SJSA1 (cell line): ENCODE data around the gene NPIPA3. TPM values are rescaled to one million over a fixed set of nuclear protein-coding genes. Genes with fewer than 3 reads are reported as not detected.
"Not testable (repeated sequence)": the region's sequence is repeated elsewhere in the genome, so short reads cannot be mapped to it uniquely, and the experiment has no call there.

ENCODE experiments used
- DNase-seq, 2 experiments: peaks; one replicate each; pipeline ENCODE4 v3.0.0-alpha.2; 2015 to 2020; ENCODE audit warnings: low spot score in 2 of 2, low read depth in 1 of 2
- H3K27ac ChIP-seq: fragments of 250-450 bp; sonication (Bioruptor Pico); 2 replicates; pipeline ENCODE4 v1.5.1; 2020; ENCODE audit warnings: mild to moderate bottlenecking, moderate library complexity
- H3K27me3 ChIP-seq: fragments of 250-450 bp; sonication (Bioruptor Pico); replicated peaks from 2 replicates; pipeline ENCODE4 v1.5.1; 2020; ENCODE audit warnings: mild to moderate bottlenecking, moderate library complexity
- H3K36me3 ChIP-seq: fragments of 250-450 bp; sonication (Bioruptor Pico); 2 replicates; pipeline ENCODE4 v1.5.1; 2020; ENCODE audit warnings: mild to moderate bottlenecking
- H3K4me1 ChIP-seq: fragments of 250-450 bp; sonication (Bioruptor Pico); replicated peaks from 2 replicates; pipeline ENCODE4 v1.6.1; 2021; ENCODE audit warnings: mild to moderate bottlenecking
- H3K4me3 ChIP-seq: fragments of 250-450 bp; sonication (Bioruptor Pico); 2 replicates; pipeline ENCODE4 v1.5.1; 2020; ENCODE audit warnings: mild to moderate bottlenecking
- H3K9me3 ChIP-seq: fragments of 250-450 bp; sonication (Bioruptor Pico); replicated peaks from 2 replicates; pipeline ENCODE4 v1.5.1; 2020; ENCODE audit warnings: mild to moderate bottlenecking
- total RNA-seq: library from RNA; depleted of rRNA; stranded (reverse); fragments of >200 nt; shearing (Covaris generic); gene quantifications from 2 replicates; pipeline ENCODE4 v1.2.3, GENCODE V29; 2014; rRNA removed

NPIPA3 gene
- total RNA-seq, 1 experiment from 2014 or later = 0.13 TPM

- DNase-seq = peak; percentile 46 to 55
- not testable (repeated sequence) for H3K9me3 ChIP-seq, H3K4me3 ChIP-seq, H3K27me3 ChIP-seq, H3K36me3 ChIP-seq
- H3K4me1 ChIP-seq = peaks cover 12% of the 10 kb centered on the region
- peak overlapping the region; percentile 13; the same call in 1 of the 2 replicates for H3K27ac ChIP-seq
These were observed 17.1 kb upstream of the NPIPA3 start for GRCh38 chr16:14685870-14686793.

DNA sequence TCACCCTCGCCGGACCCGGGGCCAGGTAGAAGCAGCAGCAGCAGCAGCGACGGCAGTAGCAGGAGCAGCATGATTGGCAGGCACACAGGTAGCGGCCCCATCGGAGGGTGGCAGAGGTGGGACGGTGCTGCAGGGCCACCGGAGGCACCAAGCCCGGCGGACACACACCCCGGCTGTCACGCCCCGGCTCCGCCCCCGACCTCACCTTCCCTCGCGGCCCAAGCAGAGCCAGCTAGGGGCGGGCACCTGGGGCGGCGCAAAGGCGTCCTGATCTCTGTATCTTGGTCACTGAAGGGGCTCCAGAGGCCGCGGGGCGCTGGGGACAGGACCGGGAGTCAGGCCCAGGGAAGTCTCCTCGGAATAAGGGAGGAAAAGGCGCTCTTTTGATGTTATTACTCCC is 9.1 kb upstream of the NPIPA3 start, which contains the start of gene PLA2G10:
PLA2G10 (minus strand) TSS at position 180 of the 400 bp plus-strand sequence; CDS start at position 101, 79 bp downstream.
- not testable (repeated sequence) for H3K36me3 ChIP-seq, H3K27me3 ChIP-seq, H3K27ac ChIP-seq, DNase-seq, H3K9me3 ChIP-seq, H3K4me1 ChIP-seq, H3K4me3 ChIP-seq

GRCh38 chr16:14701859-14702258 is 1.4 kb upstream of the NPIPA3 start:
- not testable (repeated sequence) for H3K27ac ChIP-seq, H3K36me3 ChIP-seq, H3K27me3 ChIP-seq, H3K9me3 ChIP-seq, H3K4me1 ChIP-seq, DNase-seq, H3K4me3 ChIP-seq

DNA sequence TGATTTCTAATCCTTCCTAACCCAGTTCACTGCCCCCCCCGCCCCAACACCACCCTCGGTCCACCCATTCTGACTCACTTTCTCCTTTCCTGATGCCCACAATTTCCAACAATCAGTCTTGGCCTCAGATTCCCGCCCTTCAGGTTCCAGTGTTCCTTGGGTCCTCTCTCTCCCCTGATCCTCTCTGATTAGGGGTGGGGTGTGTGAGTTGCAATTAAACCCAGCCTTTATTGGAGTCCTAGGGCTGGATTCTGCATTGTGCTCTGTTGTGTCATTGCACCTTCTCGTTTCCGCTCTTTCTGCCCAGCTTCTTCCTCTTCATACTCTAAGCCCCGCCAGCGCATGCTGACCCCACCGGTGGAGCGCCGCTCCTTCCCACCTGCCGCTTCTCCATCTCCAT is 539 bp upstream of the NPIPA3 start:
- not testable (repeated sequence) for H3K9me3 ChIP-seq, H3K4me3 ChIP-seq, H3K36me3 ChIP-seq, H3K27ac ChIP-seq, H3K27me3 ChIP-seq, H3K4me1 ChIP-seq, DNase-seq

GRCh38 chr16:14733233-14733632 is 30.0 kb downstream of the NPIPA3 start:
- H3K4me3 ChIP-seq, H3K9me3 ChIP-seq, H3K27ac ChIP-seq, H3K4me1 ChIP-seq, H3K27me3 ChIP-seq, DNase-seq, H3K36me3 ChIP-seq: not testable (repeated sequence)

- not testable (repeated sequence) for H3K27me3 ChIP-seq, H3K36me3 ChIP-seq, DNase-seq, H3K4me1 ChIP-seq, H3K4me3 ChIP-seq, H3K27ac ChIP-seq, H3K9me3 ChIP-seq
These were observed 37.7 kb downstream of the NPIPA3 start for GRCh38 chr16:14740832-14741385.

DNA sequence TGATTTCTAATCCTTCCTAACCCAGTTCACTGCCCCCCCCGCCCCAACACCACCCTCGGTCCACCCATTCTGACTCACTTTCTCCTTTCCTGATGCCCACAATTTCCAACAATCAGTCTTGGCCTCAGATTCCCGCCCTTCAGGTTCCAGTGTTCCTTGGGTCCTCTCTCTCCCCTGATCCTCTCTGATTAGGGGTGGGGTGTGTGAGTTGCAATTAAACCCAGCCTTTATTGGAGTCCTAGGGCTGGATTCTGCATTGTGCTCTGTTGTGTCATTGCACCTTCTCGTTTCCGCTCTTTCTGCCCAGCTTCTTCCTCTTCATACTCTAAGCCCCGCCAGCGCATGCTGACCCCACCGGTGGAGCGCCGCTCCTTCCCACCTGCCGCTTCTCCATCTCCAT is 38.6 kb downstream of the NPIPA3 start:
- H3K27ac ChIP-seq, H3K4me1 ChIP-seq, H3K9me3 ChIP-seq, H3K36me3 ChIP-seq, H3K27me3 ChIP-seq, H3K4me3 ChIP-seq, DNase-seq: not testable (repeated sequence)

GRCh38 chr16:14742273-14743128 is 39.3 kb downstream of the NPIPA3 start, which contains the start of gene NPIPA2:
Gene NPIPA2, plus strand, starts transcription at chr16:14742533. Its CDS starts 5,533 bp downstream, at chr16:14748066.
- not testable (repeated sequence) for H3K9me3 ChIP-seq, DNase-seq, H3K27ac ChIP-seq

GRCh38 chr16:14773654-14774053 is 70.4 kb downstream of the NPIPA3 start:
- DNase-seq, H3K9me3 ChIP-seq, H3K36me3 ChIP-seq, H3K27ac ChIP-seq, H3K4me1 ChIP-seq, H3K27me3 ChIP-seq, H3K4me3 ChIP-seq: not testable (repeated sequence)

More at GRCh38 chr16:14742273-14743128, 39.3 kb downstream of the NPIPA3 start, which contains the start of gene NPIPA2:
- H3K27me3 ChIP-seq, H3K4me1 ChIP-seq, H3K4me3 ChIP-seq, H3K36me3 ChIP-seq: not testable (repeated sequence)

DNA sequence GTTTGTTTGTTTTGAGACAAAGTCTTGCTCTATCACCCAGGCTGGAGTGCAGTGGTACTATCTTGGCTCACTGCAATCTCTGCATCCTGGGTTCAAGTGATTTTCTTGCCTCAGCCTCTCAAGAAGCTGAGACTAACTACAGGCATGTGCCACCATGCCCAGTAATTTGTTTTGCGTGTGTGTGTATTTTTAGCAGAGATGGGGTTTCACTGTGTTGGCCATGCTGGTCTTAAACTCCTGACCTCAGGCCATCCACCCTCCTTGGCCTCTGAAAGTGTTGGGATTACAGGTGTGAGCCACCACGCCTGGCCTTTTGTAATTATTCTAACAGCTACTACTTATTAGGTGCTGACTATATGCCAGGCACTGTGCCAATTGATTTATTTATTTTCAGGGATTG is 72.4 kb downstream of the NPIPA3 start:
- not testable (repeated sequence) for H3K27ac ChIP-seq, H3K9me3 ChIP-seq, H3K4me1 ChIP-seq, H3K36me3 ChIP-seq, H3K27me3 ChIP-seq, DNase-seq, H3K4me3 ChIP-seq

Other genes with a start within 250 kb of the NPIPA3 start
- 26.3 and 38.3 TPM in 2 replicates for gene PARN, start 73.2 kb upstream of the NPIPA3 start, total RNA-seq
- gene BFAR, start 70.5 kb upstream of the NPIPA3 start, total RNA-seq = 61.7 and 83.0 TPM in 2 replicates
- gene PLA2G10, start 9.1 kb upstream of the NPIPA3 start, total RNA-seq = not detected in 2 replicates
- 0.13 TPM in 1 of 2 replicates, not detected in the other for gene NPIPA2, start 39.1 kb downstream of the NPIPA3 start, total RNA-seq
- 143 and 191 TPM in 2 replicates for gene NOMO1, start 130.3 kb downstream of the NPIPA3 start, total RNA-seq
- 7.3 and 14.9 TPM in 2 replicates for gene NPIPA1, start 234.0 kb downstream of the NPIPA3 start, total RNA-seq